GM10248 (cell line): ENCODE results near the gene IGLL5.

Experiments used
- CTCF ChIA-PET: fragments of 300-600 bp; sonication (Branson Sonifier 250); formaldehyde crosslinking; extraction: SDS; loops from one replicate; lab custom pipeline; 2021; ENCODE audit warnings: antibody characterized with exemption; lab: Yijun Ruan, JAX
- POLR2A ChIA-PET: fragments of 350-650 bp; sonication (Branson Sonifier 250); formaldehyde crosslinking; extraction: SDS; loops from one replicate; lab custom pipeline; 2020; ENCODE audit warnings: antibody characterized with exemption; lab: Yijun Ruan, JAX
- DNase-seq: peaks from one replicate; pipeline ENCODE4 v3.0.0; 2012; ENCODE audit errors: extremely low spot score
- TF ChIP-seq, protein P1 (sequence below): IDR thresholded peaks from 2 replicates; pipeline ENCODE4 v1.5.1; 2012; ENCODE audit warnings: mild to moderate bottlenecking, low read depth; ENCODE audit errors: extremely low read depth, missing control alignments, control extremely low read depth

Gene IGLL5

DNA sequence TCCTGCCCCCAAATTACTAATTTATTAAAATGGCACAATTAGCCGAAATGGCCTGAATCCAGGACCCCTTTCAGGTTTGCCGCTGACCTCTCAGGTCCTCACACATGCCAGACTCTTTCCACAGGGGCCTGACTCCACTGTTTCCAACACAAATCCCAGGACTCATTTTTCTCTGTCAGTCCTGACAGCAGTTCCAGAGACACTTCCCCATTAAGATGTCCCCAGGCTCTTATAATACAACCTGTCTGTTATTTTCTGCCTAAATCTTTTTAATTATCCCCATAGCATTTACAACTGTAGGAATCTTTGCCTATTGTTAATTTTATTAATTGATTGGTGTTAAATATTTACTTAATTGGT lies 9.4 kb upstream of the IGLL5 start:
- TF ChIP-seq, protein P1, sequence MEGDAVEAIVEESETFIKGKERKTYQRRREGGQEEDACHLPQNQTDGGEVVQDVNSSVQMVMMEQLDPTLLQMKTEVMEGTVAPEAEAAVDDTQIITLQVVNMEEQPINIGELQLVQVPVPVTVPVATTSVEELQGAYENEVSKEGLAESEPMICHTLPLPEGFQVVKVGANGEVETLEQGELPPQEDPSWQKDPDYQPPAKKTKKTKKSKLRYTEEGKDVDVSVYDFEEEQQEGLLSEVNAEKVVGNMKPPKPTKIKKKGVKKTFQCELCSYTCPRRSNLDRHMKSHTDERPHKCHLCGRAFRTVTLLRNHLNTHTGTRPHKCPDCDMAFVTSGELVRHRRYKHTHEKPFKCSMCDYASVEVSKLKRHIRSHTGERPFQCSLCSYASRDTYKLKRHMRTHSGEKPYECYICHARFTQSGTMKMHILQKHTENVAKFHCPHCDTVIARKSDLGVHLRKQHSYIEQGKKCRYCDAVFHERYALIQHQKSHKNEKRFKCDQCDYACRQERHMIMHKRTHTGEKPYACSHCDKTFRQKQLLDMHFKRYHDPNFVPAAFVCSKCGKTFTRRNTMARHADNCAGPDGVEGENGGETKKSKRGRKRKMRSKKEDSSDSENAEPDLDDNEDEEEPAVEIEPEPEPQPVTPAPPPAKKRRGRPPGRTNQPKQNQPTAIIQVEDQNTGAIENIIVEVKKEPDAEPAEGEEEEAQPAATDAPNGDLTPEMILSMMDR = no peak
- ChIA-PET POLR2A (no interaction called here), CTCF (interaction anchor here (1.1 to 11.1 kb wide), 13 partner anchors 12 to 133 kb away, joined by 3 to 211 read pairs (median 7); no protein-coding TSS in a partner anchor)
- no peak for DNase-seq

DNA sequence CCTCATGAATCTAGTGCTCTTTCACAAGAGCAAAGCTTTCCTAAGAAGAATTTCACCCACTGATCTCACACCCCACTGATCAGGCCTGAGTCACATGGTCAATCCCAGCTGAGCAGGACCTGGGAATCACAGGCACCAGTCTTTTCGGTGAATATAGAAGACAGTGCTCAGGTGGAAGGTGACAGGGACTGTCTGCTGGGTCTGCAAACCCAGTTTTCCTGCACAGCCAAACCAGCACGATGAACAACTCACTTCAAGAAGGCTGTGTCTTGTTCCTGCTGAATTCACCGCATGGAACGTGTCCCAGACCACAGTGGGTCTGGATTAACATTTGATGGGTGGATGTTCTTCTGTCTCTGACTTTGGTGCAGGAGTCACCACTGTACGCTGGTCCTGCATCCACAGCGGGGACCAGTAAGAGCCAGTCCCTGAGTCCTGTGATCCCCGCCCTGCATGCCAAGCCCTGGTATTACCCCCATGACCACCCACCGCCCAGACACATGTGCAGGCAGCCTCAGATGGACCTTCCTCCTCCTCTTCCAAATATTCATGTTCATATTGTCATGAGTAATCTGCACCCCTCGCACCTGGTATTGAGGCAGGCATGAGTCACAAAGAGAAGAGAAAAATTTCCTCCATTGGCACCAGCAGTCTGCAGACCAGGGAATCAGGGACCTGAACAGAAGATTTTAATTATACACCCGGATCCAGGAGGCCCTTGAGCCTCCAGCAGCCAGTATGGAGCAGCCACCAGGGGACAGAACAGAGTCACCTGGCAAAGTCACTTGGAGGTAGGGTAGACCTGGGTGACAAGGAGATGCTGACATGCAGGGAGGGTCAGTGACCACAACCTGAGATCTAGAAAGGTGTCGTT lies 8.6 kb upstream of the IGLL5 start:
- CTCF ChIA-PET = interaction anchor here (1.1 to 11.1 kb wide), 11 partner anchors 12 to 126 kb away, joined by 3 to 211 read pairs (median 7); no protein-coding TSS in a partner anchor
- POLR2A ChIA-PET = no interaction called here
- TF ChIP-seq, protein P1 = peak; percentile 31
- DNase-seq = no peak

DNA sequence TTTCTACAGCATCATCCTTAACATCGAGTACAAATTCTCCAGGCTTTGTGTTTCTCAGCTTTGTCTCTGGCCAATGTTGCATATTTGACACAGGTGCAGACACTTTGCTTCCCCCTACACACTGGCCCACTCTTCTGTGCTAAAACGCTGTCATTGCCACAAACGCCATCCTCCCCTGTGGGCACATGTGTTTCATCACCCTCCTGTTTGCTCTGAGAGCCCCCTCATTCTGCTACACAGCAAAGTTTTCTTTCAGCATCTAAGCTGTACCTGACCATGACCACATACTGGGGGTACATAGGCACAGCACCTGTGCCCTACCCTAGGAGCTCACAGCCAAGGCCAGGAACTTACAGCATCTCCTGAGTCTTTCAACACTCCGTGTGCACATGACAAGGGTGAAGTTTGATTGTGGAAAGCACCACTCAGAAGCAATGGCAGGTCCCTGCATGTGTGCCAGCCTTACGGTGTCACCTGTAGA lies 7.9 kb upstream of the IGLL5 start:
- ChIA-PET POLR2A (no interaction called here), CTCF (interaction anchor here (0.8 to 11.1 kb wide), 10 partner anchors 9 to 127 kb away, joined by 3 to 211 read pairs (median 18); no protein-coding TSS in a partner anchor)
- TF ChIP-seq, protein P1 = no peak
- DNase-seq = no peak

DNA sequence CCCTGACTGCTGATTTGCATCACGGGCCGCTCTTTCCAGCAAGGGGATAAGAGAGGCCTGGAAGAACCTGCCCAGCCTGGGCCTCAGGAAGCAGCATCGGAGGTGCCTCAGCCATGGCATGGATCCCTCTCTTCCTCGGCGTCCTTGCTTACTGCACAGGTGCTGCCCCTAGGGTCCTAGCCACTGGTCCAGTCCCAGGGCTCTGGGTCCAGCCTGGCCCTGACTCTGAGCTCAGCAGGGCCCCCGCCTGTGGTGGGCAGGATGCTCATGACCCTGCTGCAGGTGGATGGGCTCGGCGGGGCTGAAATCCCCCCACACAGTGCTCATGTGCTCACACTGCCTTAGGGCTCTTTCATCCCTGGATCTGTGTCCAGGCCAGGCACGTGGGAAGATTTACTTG lies 7.0 kb upstream of the IGLL5 start:
- POLR2A ChIA-PET = no interaction called here
- no peak for DNase-seq
- TF ChIP-seq, protein P1 = no peak
- CTCF ChIA-PET = interaction anchor here (0.8 to 11.1 kb wide), 12 partner anchors 10 to 159 kb away, joined by 4 to 211 read pairs (median 18); no protein-coding TSS in a partner anchor

DNA sequence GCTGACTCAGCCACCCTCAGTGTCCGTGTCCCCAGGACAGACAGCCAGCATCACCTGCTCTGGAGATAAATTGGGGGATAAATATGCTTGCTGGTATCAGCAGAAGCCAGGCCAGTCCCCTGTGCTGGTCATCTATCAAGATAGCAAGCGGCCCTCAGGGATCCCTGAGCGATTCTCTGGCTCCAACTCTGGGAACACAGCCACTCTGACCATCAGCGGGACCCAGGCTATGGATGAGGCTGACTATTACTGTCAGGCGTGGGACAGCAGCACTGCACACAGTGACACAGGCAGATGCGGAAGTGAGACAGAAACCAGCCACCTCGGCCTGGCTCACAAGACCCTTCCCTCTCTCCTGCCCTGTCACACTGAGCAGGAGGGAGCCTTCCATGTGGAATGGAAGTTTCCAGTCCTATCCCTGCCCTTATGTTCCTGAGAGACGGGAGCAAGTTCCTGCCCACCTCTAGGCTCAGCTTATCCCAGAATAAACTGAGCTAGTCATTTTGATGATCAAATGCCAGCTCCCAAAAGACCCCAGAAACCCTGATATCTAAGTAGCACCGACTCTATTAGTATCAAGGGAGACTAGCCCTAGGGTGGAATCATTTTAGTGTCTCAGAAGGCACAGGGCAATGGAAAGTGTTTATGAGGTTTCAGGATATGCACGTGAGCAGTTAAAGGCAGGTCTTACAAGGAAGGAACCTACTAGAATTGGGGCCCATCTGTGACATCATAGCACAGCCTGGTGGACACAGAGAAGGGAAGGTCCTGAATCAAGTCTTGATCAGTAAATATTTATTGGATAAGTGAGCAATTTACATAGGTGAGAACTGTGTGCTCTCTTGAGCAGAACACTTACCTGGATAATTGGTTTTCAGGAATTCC lies 6.3 kb upstream of the IGLL5 start:
- POLR2A ChIA-PET = no interaction called here
- TF ChIP-seq, protein P1 = no peak
- peak; percentile 55 for DNase-seq
- CTCF ChIA-PET = interaction anchor here (1.5 to 11.1 kb wide), 11 partner anchors 15 to 160 kb away, joined by 3 to 211 read pairs (median 42); no protein-coding TSS in a partner anchor
